Measurements from ENCODE around the gene KMT2B. TPM values are rescaled to one million over a fixed set of nuclear protein-coding genes. Genes with fewer than 3 reads are reported as not detected.
"Not testable (repeated sequence)": the region's sequence is repeated elsewhere in the genome, so short reads cannot be mapped to it uniquely, and the experiment has no call there.

The KMT2B gene
- total RNA-seq, 2 donors from 2014 or later, result 32.3 to 89.5 TPM

DNA sequence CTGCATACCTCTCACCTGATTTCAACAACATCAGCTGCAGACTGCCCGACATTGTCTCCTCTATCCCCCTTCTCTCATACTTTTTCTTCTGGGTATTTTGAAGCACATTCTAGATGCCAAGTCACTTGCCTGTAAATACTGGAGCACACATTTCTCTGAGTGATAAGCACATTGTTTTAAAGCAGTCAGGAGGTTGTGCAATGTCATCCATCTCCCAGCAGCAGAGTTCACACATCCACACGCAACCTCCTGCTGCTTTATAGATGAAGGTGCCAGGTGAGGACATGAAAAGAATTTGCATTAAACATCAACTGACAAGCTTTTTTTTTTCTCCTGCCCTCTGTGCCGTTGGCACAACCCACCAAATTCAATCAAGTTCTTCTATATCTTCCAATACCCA, 46.0 kb upstream of the KMT2B start:
- Histone ChIP-seq H3K4me3 (no peak overlapping the region), H3K9me3 (no peaks in the 10 kb centered on the region), H3K4me1 (replicated peaks) (no peaks in the 10 kb centered on the region), H3K27ac (no peak overlapping the region), H3K36me3 (no peaks in the 10 kb centered on the region), H3K27me3 (replicated peaks; ENCODE audit: insufficient read depth) (no peaks in the 10 kb centered on the region)
- TF ChIP-seq, protein P1, sequence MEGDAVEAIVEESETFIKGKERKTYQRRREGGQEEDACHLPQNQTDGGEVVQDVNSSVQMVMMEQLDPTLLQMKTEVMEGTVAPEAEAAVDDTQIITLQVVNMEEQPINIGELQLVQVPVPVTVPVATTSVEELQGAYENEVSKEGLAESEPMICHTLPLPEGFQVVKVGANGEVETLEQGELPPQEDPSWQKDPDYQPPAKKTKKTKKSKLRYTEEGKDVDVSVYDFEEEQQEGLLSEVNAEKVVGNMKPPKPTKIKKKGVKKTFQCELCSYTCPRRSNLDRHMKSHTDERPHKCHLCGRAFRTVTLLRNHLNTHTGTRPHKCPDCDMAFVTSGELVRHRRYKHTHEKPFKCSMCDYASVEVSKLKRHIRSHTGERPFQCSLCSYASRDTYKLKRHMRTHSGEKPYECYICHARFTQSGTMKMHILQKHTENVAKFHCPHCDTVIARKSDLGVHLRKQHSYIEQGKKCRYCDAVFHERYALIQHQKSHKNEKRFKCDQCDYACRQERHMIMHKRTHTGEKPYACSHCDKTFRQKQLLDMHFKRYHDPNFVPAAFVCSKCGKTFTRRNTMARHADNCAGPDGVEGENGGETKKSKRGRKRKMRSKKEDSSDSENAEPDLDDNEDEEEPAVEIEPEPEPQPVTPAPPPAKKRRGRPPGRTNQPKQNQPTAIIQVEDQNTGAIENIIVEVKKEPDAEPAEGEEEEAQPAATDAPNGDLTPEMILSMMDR (IDR thresholded peaks at IDR 0.05), result no peak
- 35% methylated on average over 3 of the region's 3 CpGs for WGBS
- intact Hi-C loops (cut with DNase I), result no loop called here
- no peak for DNase-seq (ENCODE audit: low spot score)

DNA sequence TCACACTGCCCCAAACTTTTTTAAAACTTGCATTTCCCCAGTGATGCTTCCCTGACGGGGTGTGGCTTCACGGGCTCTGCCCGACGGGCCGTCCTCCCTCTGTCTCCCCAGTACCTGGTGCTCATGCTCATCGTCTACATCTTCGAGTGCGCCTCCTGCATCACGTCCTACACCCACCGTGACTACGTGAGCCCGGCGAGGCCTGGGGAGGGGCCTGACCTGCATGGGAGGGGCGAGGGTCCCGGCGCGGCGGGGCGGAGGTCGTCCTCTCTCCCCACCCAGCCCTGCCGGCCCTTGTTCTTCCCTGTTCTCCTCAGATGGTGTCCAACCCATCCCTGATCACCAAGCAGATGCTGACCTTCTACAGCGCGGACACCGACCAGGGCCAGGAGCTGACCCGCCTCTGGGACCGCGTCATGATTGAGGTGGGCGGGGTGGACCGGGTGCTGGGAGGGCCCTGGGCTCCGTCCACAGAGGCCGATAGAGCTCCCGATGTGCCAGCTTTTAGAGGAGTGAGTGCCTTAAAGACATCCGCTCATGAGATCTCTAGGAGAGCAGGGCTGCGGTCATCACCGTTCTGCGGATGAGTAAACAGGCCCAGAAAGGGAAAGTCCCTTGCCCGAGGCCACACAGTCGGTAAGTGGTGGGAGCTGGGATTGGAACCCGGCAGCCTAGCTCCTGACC, 44.5 kb upstream of the KMT2B start:
- H3K9me3 ChIP-seq, result no peaks in the 10 kb centered on the region
- H3K36me3 ChIP-seq, result no peaks in the 10 kb centered on the region
- intact Hi-C loops (cut with DNase I), result no loop called here
- no peaks in the 10 kb centered on the region for H3K4me1 ChIP-seq (replicated peaks)
- H3K27ac ChIP-seq, result no peak overlapping the region
- WGBS, result 20% methylated on average over 39 of the region's 39 CpGs
- no peak for DNase-seq (ENCODE audit: low spot score)
- no peak for TF ChIP-seq POLR2A (IDR thresholded peaks at IDR 0.05)
- no peak for TF ChIP-seq POLR2AphosphoS5 (IDR thresholded peaks at IDR 0.05)
- TF ChIP-seq, protein P1 (IDR thresholded peaks at IDR 0.05), result no peak
- no peak overlapping the region for H3K4me3 ChIP-seq
- H3K27me3 ChIP-seq (replicated peaks; ENCODE audit: insufficient read depth), result no peaks in the 10 kb centered on the region

DNA sequence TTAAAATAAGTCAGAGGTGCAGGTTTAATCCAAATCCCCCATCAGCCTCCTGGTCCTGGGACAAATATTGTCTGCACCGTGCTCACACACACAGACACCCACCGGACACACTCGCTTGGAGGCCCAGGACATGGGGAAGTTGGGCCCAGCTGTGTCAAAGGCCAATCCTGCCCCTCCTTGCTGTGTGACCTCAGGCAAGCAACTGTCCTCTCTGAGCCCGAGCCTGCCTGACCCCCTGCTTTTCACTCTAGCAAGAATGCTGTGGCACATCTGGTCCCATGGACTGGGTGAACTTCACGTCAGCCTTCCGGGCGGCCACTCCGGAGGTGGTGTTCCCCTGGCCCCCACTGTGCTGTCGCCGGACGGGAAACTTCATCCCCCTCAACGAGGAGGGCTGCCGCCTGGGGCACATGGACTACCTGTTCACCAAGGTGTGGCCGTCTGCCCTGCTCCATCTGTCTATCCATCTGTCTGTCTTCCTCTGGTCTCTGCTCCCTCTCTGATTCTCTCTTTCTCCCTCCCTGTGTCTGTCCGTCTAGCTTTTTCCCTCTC, 42.1 kb upstream of the KMT2B start:
- 80% methylated on average over 15 of the region's 15 CpGs for WGBS
- intact Hi-C loops (cut with DNase I), result no loop called here
- DNase-seq (ENCODE audit: low spot score), result no peak
- no peak overlapping the region for H3K27ac ChIP-seq
- H3K4me1 ChIP-seq (replicated peaks), result no peaks in the 10 kb centered on the region
- no peak overlapping the region for H3K4me3 ChIP-seq
- TF ChIP-seq POLR2AphosphoS5 (IDR thresholded peaks at IDR 0.05) (no peak), POLR2A (IDR thresholded peaks at IDR 0.05) (no peak)
- TF ChIP-seq, protein P1 (IDR thresholded peaks at IDR 0.05), result no peak
- H3K27me3 ChIP-seq (replicated peaks; ENCODE audit: insufficient read depth), result no peaks in the 10 kb centered on the region
- no peaks in the 10 kb centered on the region for H3K9me3 ChIP-seq
- no peaks in the 10 kb centered on the region for H3K36me3 ChIP-seq

DNA sequence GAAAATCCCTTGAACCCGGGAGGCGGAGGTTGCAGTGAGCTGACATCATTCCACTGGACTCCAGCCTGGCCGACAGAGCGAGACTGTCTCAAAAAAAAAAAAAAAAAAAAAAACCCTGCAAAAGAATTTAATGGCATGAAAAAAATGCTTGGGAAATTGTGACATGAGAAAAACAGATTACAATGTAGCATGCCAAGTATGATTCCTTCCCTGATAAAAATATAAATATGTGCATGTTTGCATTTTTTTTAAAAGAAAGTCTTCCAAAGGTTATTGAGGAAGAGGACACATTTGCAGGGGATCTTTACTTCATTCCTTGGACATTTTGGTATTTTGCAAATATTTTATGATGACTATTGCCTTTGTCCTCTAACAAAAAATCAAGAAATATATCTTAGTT, 28.0 kb upstream of the KMT2B start:
- no peaks in the 10 kb centered on the region for H3K27me3 ChIP-seq (replicated peaks; ENCODE audit: insufficient read depth)
- no peaks in the 10 kb centered on the region for H3K4me1 ChIP-seq (replicated peaks)
- WGBS, result 40% methylated on average over 4 of the region's 4 CpGs
- H3K4me3 ChIP-seq, result no peak overlapping the region
- H3K36me3 ChIP-seq, result no peaks in the 10 kb centered on the region
- intact Hi-C loops (cut with DNase I), result no loop called here
- no peak for DNase-seq (ENCODE audit: low spot score)
- no peak overlapping the region for H3K27ac ChIP-seq
- no peaks in the 10 kb centered on the region for H3K9me3 ChIP-seq
- TF ChIP-seq POLR2A (IDR thresholded peaks at IDR 0.05) (no peak), POLR2AphosphoS5 (IDR thresholded peaks at IDR 0.05) (no peak)
- TF ChIP-seq, protein P1 (IDR thresholded peaks at IDR 0.05), result no peak

DNA sequence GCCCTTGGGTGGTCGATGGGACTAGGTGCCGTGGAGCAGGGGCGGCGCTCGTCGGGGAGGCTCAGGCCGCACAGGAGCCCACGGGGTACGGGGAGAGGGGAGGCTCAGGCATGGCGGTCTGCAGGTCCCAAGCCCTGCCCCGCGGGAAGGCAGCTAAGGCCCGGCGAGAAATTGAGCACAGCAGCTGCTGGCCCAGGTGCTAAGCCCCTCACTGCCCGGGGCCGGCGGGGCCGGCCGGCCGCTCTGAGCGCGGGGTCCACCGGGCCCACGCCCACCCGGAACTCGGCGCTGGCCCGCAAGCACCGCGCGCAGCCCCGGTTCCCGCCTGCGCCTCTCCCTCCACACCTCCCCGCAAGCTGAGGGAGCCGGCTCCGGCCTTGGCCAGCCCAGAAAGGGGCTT, 26.7 kb upstream of the KMT2B start:
- H3K4me1 ChIP-seq (replicated peaks); H3K27ac ChIP-seq; H3K27me3 ChIP-seq (replicated peaks; ENCODE audit: insufficient read depth); H3K9me3 ChIP-seq; intact Hi-C loops (cut with DNase I); DNase-seq (ENCODE audit: low spot score); H3K4me3 ChIP-seq; H3K36me3 ChIP-seq: not testable (repeated sequence)
- WGBS, result 95% methylated on average over 33 of the region's 37 CpGs
